ENCODE measurements around the gene ENO2.

- TF ChIP-seq CTCF (IDR thresholded peaks at IDR 0.05) (no peak), POLR2A (IDR thresholded peaks at IDR 0.05) (no peak)
These were observed 22.8 kb upstream of the ENO2 start for GRCh38 chr12:6891646-6892001.
